IMR-90 (cell line): ENCODE data around the gene SLIT1. TPM values are rescaled to one million over a fixed set of nuclear protein-coding genes. Genes with fewer than 3 reads are reported as not detected.

Source experiments
- ATAC-seq: fragments of 200-7000 bp; cut with Tn5 transposase; 2 replicates; pipeline ENCODE4 v1.9.1; 2020; ENCODE audit warnings: low read depth, mild to moderate bottlenecking, moderate library complexity
- BruUV-seq: library from RNA; stranded (reverse); fragments of 400-500 nt; replicated peaks from 2 replicates; lab custom pipeline; 2021; lab: Mats Ljungman, UMichigan
- CTCF ChIA-PET: fragments of 300-600 bp; formaldehyde crosslinking; extraction: SDS; loops from one replicate; lab custom pipeline; 2021; ENCODE audit warnings: antibody characterized with exemption; lab: Yijun Ruan, JAX
- POLR2A ChIA-PET: fragments of 300-600 bp; sonication (Branson Sonifier 250); formaldehyde crosslinking; loops from one replicate; lab custom pipeline; 2022; ENCODE audit warnings: antibody characterized with exemption; ENCODE audit not compliant: unreplicated experiment; lab: Charles Lee
- DNase-seq: peaks from one replicate; pipeline ENCODE4 v3.0.0; 2013
- H2AFZ ChIP-seq: replicated peaks from 2 replicates; pipeline ENCODE3; 2013; ENCODE audit warnings: low read length, mild to moderate bottlenecking; ENCODE audit not compliant: poor library complexity
- H2AK5ac ChIP-seq: 2 replicates; pipeline ENCODE4 v1.6.1; 2013; ENCODE audit warnings: low read depth, low read length, inconsistent platforms
- H2AK9ac ChIP-seq: replicated peaks from 2 replicates; pipeline ENCODE3; 2013; ENCODE audit warnings: mild to moderate bottlenecking, low read depth, low read length, moderate library complexity; ENCODE audit not compliant: poor library complexity
- H2BK120ac ChIP-seq: 2 replicates; pipeline ENCODE4 v1.6.1; 2013; ENCODE audit warnings: low read depth, low read length, inconsistent platforms
- H2BK15ac ChIP-seq: 3 replicates; pipeline ENCODE4 v1.6.1; 2013; ENCODE audit warnings: low read depth, low read length, inconsistent platforms
- H2BK20ac ChIP-seq: 2 replicates; pipeline ENCODE4 v1.6.1; 2013; ENCODE audit warnings: low read depth, mild to moderate bottlenecking, inconsistent platforms, low read length, moderate library complexity
- H2BK5ac ChIP-seq: 2 replicates; pipeline ENCODE4 v1.6.1; 2013; ENCODE audit warnings: mild to moderate bottlenecking, low read depth, low read length, inconsistent platforms; ENCODE audit not compliant: poor library complexity, severe bottlenecking
- H3K14ac ChIP-seq: replicated peaks from 2 replicates; pipeline ENCODE4 v1.6.1; 2013; ENCODE audit warnings: low read depth, low read length, inconsistent platforms
- H3K18ac ChIP-seq: 2 replicates; pipeline ENCODE4 v1.6.1; 2013; ENCODE audit warnings: low read depth, low read length, control low read depth
- H3K23ac ChIP-seq: 2 replicates; pipeline ENCODE4 v1.6.1; 2013; ENCODE audit warnings: low read depth, low read length, inconsistent platforms
- H3K27ac ChIP-seq: 2 replicates; pipeline ENCODE4 v1.5.1; 2013; ENCODE audit warnings: mild to moderate bottlenecking, control low read depth, low read length; ENCODE audit not compliant: insufficient read depth
- H3K27me3 ChIP-seq: 2 replicates; pipeline ENCODE4 v1.6.1; 2013; ENCODE audit warnings: low read length; ENCODE audit not compliant: control insufficient read depth, insufficient read depth
- H3K36me3 ChIP-seq: 2 replicates; pipeline ENCODE4 v1.6.1; 2013; ENCODE audit warnings: low read length, mixed read lengths; ENCODE audit not compliant: control insufficient read depth, insufficient read depth
- H3K4ac ChIP-seq: 2 replicates; pipeline ENCODE4 v1.6.1; 2013; ENCODE audit warnings: low read depth, low read length, inconsistent platforms
- H3K4me1 ChIP-seq: 2 replicates; pipeline ENCODE4 v1.6.1; 2013; ENCODE audit warnings: low read length, mixed read lengths; ENCODE audit not compliant: control insufficient read depth, insufficient read depth
- H3K4me2 ChIP-seq: 2 replicates; pipeline ENCODE4 v1.6.1; 2013; ENCODE audit warnings: low read depth, mild to moderate bottlenecking, control low read depth, low read length, moderate library complexity
- H3K4me3 ChIP-seq: 2 replicates; pipeline ENCODE4 v1.5.1; 2013; ENCODE audit warnings: low read depth, mild to moderate bottlenecking, control low read depth, low read length, moderate library complexity; ENCODE audit not compliant: insufficient read depth
- H3K56ac ChIP-seq: 2 replicates; pipeline ENCODE4 v1.6.1; 2013; ENCODE audit warnings: low read length, inconsistent platforms; ENCODE audit not compliant: insufficient read depth; ENCODE audit errors: extremely low read depth
- H3K79me1 ChIP-seq, 2 experiments: 2 replicates each; pipeline ENCODE4 v1.6.1; 2013; ENCODE audit warnings: low read length in 2 of 2, inconsistent platforms in 1 of 2, low read depth in 1 of 2
- H3K9ac ChIP-seq: 2 replicates; pipeline ENCODE4 v1.6.1; 2013; ENCODE audit warnings: low read depth, low read length, control low read depth
- H3K9me1 ChIP-seq: 2 replicates; pipeline ENCODE4 v1.6.1; 2013; ENCODE audit warnings: low read length, inconsistent platforms; ENCODE audit not compliant: insufficient read depth
- H3K9me3 ChIP-seq: 2 replicates; pipeline ENCODE4 v1.6.1; 2013; ENCODE audit warnings: low read length; ENCODE audit not compliant: control insufficient read depth, insufficient read depth
- H4K20me1 ChIP-seq: 2 replicates; pipeline ENCODE4 v1.6.1; 2013; ENCODE audit warnings: low read length, inconsistent platforms; ENCODE audit not compliant: insufficient read depth
- H4K5ac ChIP-seq: 2 replicates; pipeline ENCODE4 v1.6.1; 2013; ENCODE audit warnings: mild to moderate bottlenecking, low read depth, low read length, control low read depth
- H4K8ac ChIP-seq, 2 experiments: 2 replicates each; pipeline ENCODE4 v1.6.1; 2013; ENCODE audit warnings: low read depth in 2 of 2, low read length in 2 of 2, control low read depth in 1 of 2, inconsistent platforms in 1 of 2
- H4K91ac ChIP-seq: 2 replicates; pipeline ENCODE4 v1.6.1; 2013; ENCODE audit warnings: low read depth, low read length, inconsistent platforms; ENCODE audit not compliant: insufficient read depth
- CEBPB ChIP-seq: IDR thresholded peaks from 2 replicates; pipeline ENCODE4 v1.6.1; 2012; ENCODE audit warnings: low read depth, low read length, improper control_type of control experiment
- FOS ChIP-seq: fragments of 150-350 bp; IDR thresholded peaks from 2 replicates; pipeline ENCODE4 v1.6.1; 2016; ENCODE audit warnings: low read depth, low read length
- MAFK ChIP-seq: IDR thresholded peaks from 2 replicates; pipeline ENCODE4 v1.6.1; 2012; ENCODE audit warnings: low read depth, low read length, improper control_type of control experiment
- MXI1 ChIP-seq: IDR thresholded peaks from 2 replicates; pipeline ENCODE4 v1.6.1; 2012; ENCODE audit warnings: low read depth, mild to moderate bottlenecking, low read length, moderate library complexity, borderline replicate concordance
- NFE2L2 ChIP-seq: fragments of 150-350 bp; IDR thresholded peaks from 2 replicates; pipeline ENCODE4 v1.6.1; 2016; ENCODE audit warnings: low read depth, mild to moderate bottlenecking, low read length
- RFX5 ChIP-seq: IDR thresholded peaks from 2 replicates; pipeline ENCODE4 v1.8.0; 2012; ENCODE audit warnings: low read depth, mild to moderate bottlenecking, low read length, moderate library complexity
- SMC3 ChIP-seq: fragments of 150-350 bp; IDR thresholded peaks from 2 replicates; pipeline ENCODE4 v1.6.1; 2016; ENCODE audit warnings: low read depth, mild to moderate bottlenecking, antibody characterized with exemption, low read length, moderate library complexity
- WGBS, 2 experiments: methylation state at CpG; one replicate each; pipeline versions ENCODE4 v1.1.5 to v1.1.7; 2013; ENCODE audit warnings: missing lambda C conversion rate in 2 of 2; ENCODE audit not compliant: insufficient read length in 1 of 2; ENCODE audit errors: extremely low coverage in 2 of 2; 5-methylcytosine and 5-hydroxymethylcytosine counted together
- dilution Hi-C: fragments of 300-500 bp; cut with HindIII; formaldehyde crosslinking; loops from one replicate; pipeline ENCODE4 v1.14.3; 2018; ENCODE audit warnings: low sequenced_read_pairs; ENCODE audit not compliant: unreplicated experiment
- in situ Hi-C: fragments of 300-500 bp; cut with MboI; formaldehyde crosslinking; loops from 3 replicates; pipeline ENCODE4 v1.14.3; 2019; ENCODE audit warnings: low sequenced_read_pairs, inconsistent platforms, mixed read lengths
- intact Hi-C: fragments of 100-400 bp; cut with micrococcal nuclease; formaldehyde crosslinking; loops from 2 replicates; pipeline ENCODE4 v1.10.0; 2022
- polyA plus RNA-seq, 3 experiments: library from polyadenylated mRNA; depleted of rRNA; stranded (reverse); fragments of >200 nt; gene quantifications; 2 replicates each; pipeline ENCODE4 v1.2.3, GENCODE V29; 2012; ENCODE audit warnings: low replicate concordance in 1 of 3
- total RNA-seq: library from RNA; depleted of rRNA; stranded (reverse); fragments of >200 nt; gene quantifications from 2 replicates; pipeline ENCODE4 v1.2.3, GENCODE V29; 2012

Gene SLIT1
- total and polyA plus RNA-seq, 2 of the 4 experiments (the other 2 are of a cell fraction) = under 0.01 TPM

DNA sequence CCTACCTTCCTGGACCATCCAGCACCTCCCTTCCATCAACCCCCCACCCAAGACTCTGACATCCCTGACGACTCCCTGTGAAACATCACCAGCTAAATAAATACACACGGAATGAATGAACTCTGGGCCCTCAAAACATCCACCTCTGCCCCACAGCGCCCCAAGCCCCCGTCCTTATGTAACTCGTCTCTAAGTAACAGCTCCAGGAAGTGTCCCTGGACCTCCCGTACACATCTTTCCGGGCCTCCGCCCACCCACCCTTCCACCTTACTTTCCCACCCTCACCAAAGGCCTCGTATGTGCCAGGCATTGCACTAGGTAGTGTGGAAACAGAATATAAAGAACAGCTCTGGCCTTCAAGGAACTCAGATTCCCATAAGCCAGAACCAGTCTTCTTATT is 27.7 kb upstream of the SLIT1 start:
- ChIA-PET POLR2A (no interaction called here), CTCF (interaction anchor here (1.6 kb wide), 1 partner anchor 140 kb away, joined by 5 read pairs; no protein-coding TSS in a partner anchor)
- Histone ChIP-seq H3K23ac (no peak overlapping the region), H3K4ac (no peak overlapping the region), H3K4me3 (no peak overlapping the region), H3K9me3 (no peaks in the 10 kb centered on the region), H2BK120ac (no peak overlapping the region), H3K4me2 (no peak overlapping the region), H4K8ac (no peak overlapping the region), H3K79me1 (no peaks in the 10 kb centered on the region), H3K4me1 (peaks cover 7% of the 10 kb centered on the region), H3K9ac (no peak overlapping the region), H2AK9ac (no peak overlapping the region), H2AFZ (no peak overlapping the region), H3K36me3 (no peaks in the 10 kb centered on the region), H3K9me1 (peaks cover 1% of the 10 kb centered on the region; the same call in 1 of the 2 replicates), H4K20me1 (no peaks in the 10 kb centered on the region), H3K27ac (no peak overlapping the region), H2BK5ac (no peak overlapping the region), H2AK5ac (no peak overlapping the region), H3K56ac (no peak overlapping the region), H4K91ac (no peak overlapping the region), H2BK15ac (no peak overlapping the region), H3K18ac (no peak overlapping the region), H3K14ac (no peak overlapping the region), H4K5ac (no peak overlapping the region), H2BK20ac (no peak overlapping the region), H3K27me3 (peaks cover 8% of the 10 kb centered on the region)
- WGBS, 2 experiments = 8% methylated on average over 2 of the region's 9 CpGs; no CpG with 5 or more reads in 1 of the 2 experiments
- no peak for DNase-seq
- no peak for ATAC-seq
- dilution Hi-C loops = no loop called here
- in situ Hi-C loops = no loop called here
- intact Hi-C loops = loop anchor here (5.0 kb wide), 2 partner anchors 381 to 836 kb away; partner anchors contain the start of gene LCOR
- no TSS peak for BruUV-seq
- TF ChIP-seq NFE2L2 (no peak), MXI1 (no peak), FOS (no peak), MAFK (no peak), RFX5 (no peak), SMC3 (no peak), CEBPB (no peak)
